ENCODE data around the gene TP53I3. TPM values are rescaled to one million over a fixed set of nuclear protein-coding genes. Genes with fewer than 3 reads are reported as not detected.

TP53I3 gene
- polyA plus RNA-seq, 1 experiment: 45.1 TPM

GRCh38 chr2:24123195-24123921 lies 38.7 kb upstream of the TP53I3 start, which contains the start of the genes FAM228B and PFN4:
TSS of gene FAM228B (plus strand) at chr2:24123469. CDS start at chr2:24124362, 893 bp downstream.
TSS of gene PFN4 (minus strand) at chr2:24123334. CDS start at chr2:24122535, 799 bp downstream.
- no peak for TF ChIP-seq CTCF (IDR thresholded peaks at IDR 0.05; ENCODE audit: insufficient read depth, low read depth, low read length)
- H3K4me3 ChIP-seq (ENCODE audit: low read depth, low read length): peak within 1 kb of the TSS; percentile 82
- no peaks in the 10 kb centered on the region for H3K36me3 ChIP-seq (ENCODE audit: control insufficient read depth, insufficient read depth, low read length)
- DNase-seq (ENCODE audit: low read depth): no peak
- H3K27me3 ChIP-seq (ENCODE audit: control insufficient read depth, insufficient read depth, low read length): no peaks in the 10 kb centered on the region
- ChIA-PET CTCF (interaction anchor here (1.0 to 2.5 kb wide), 5 partner anchors 10 to 63 kb away, joined by 3 to 17 read pairs (median 3); partner anchors contain the start of gene TP53I3), POLR2A (no interaction called here)

GRCh38 chr2:24122366-24123194 lies 37.9 kb upstream of the TP53I3 start:
- no peak for TF ChIP-seq CTCF (IDR thresholded peaks at IDR 0.05; ENCODE audit: insufficient read depth, low read depth, low read length)
- no peaks in the 10 kb centered on the region for H3K27me3 ChIP-seq (ENCODE audit: control insufficient read depth, insufficient read depth, low read length)
- DNase-seq (ENCODE audit: low read depth): no peak
- CTCF ChIA-PET: interaction anchor here (1.0 to 2.5 kb wide), 2 partner anchors 9 to 38 kb away, joined by 3 to 17 read pairs; partner anchors contain the start of gene TP53I3
- H3K36me3 ChIP-seq (ENCODE audit: control insufficient read depth, insufficient read depth, low read length): no peaks in the 10 kb centered on the region
- H3K4me3 ChIP-seq (ENCODE audit: low read depth, low read length): peak overlapping the region; percentile 82
- POLR2A ChIA-PET: no interaction called here

- H3K27me3 ChIP-seq (ENCODE audit: control insufficient read depth, insufficient read depth, low read length): no peaks in the 10 kb centered on the region
- ChIA-PET CTCF (interaction anchor here (2.5 kb wide), 1 partner anchor 37 kb away, joined by 17 read pairs; the partner anchor contains the start of gene TP53I3), POLR2A (no interaction called here)
- TF ChIP-seq CTCF (IDR thresholded peaks at IDR 0.05; ENCODE audit: insufficient read depth, low read depth, low read length): no peak
- no peak for DNase-seq (ENCODE audit: low read depth)
- H3K36me3 ChIP-seq (ENCODE audit: control insufficient read depth, insufficient read depth, low read length): no peaks in the 10 kb centered on the region
- no peak overlapping the region for H3K4me3 ChIP-seq (ENCODE audit: low read depth, low read length)
These were observed 36.8 kb upstream of the TP53I3 start for GRCh38 chr2:24121469-24121868.

GRCh38 chr2:24121066-24121465 lies 36.4 kb upstream of the TP53I3 start:
- CTCF ChIA-PET: interaction anchor here (2.5 kb wide), 1 partner anchor 37 kb away, joined by 17 read pairs; the partner anchor contains the start of gene TP53I3
- no peak for TF ChIP-seq CTCF (IDR thresholded peaks at IDR 0.05; ENCODE audit: insufficient read depth, low read depth, low read length)

GRCh38 chr2:24117902-24118301 lies 33.3 kb upstream of the TP53I3 start:
- CTCF ChIA-PET: interaction anchor here (1.8 kb wide), 1 partner anchor 33 kb away, joined by 7 read pairs; the partner anchor contains the start of gene TP53I3
- DNase-seq (ENCODE audit: low read depth): no peak
- Histone ChIP-seq H3K4me3 (ENCODE audit: low read depth, low read length) (no peak overlapping the region), H3K36me3 (ENCODE audit: control insufficient read depth, insufficient read depth, low read length) (no peaks in the 10 kb centered on the region), H3K27me3 (ENCODE audit: control insufficient read depth, insufficient read depth, low read length) (no peaks in the 10 kb centered on the region)
- no peak for TF ChIP-seq CTCF (IDR thresholded peaks at IDR 0.05; ENCODE audit: insufficient read depth, low read depth, low read length)
- POLR2A ChIA-PET: no interaction called here

More at GRCh38 chr2:24121066-24121465, 36.4 kb upstream of the TP53I3 start:
- no peaks in the 10 kb centered on the region for H3K36me3 ChIP-seq (ENCODE audit: control insufficient read depth, insufficient read depth, low read length)
- DNase-seq (ENCODE audit: low read depth): no peak
- no peak overlapping the region for H3K4me3 ChIP-seq (ENCODE audit: low read depth, low read length)
- H3K27me3 ChIP-seq (ENCODE audit: control insufficient read depth, insufficient read depth, low read length): no peaks in the 10 kb centered on the region
- POLR2A ChIA-PET: interaction anchor here (0.6 kb wide), 1 partner anchor 89 kb away, joined by 3 read pairs; no protein-coding TSS in a partner anchor

Measured in BJ (cell line).